Glutamatergic neuron (in vitro differentiated cells): ENCODE data around the gene DRAM1. TPM values are rescaled to one million over a fixed set of nuclear protein-coding genes. Genes with fewer than 3 reads are reported as not detected.

Experiments
- DNase-seq: peaks from one replicate; pipeline ENCODE4 v3.0.0; 2022
- H3K27ac Mint-ChIP-seq: one replicate; pipeline ENCODE4 v1.8.0; 2020; ENCODE audit warnings: mild to moderate bottlenecking, mixed read lengths, inconsistent platforms; ENCODE audit not compliant: unreplicated experiment
- H3K27me3 Mint-ChIP-seq: one replicate; pipeline ENCODE4 v1.8.0; 2020; ENCODE audit warnings: mild to moderate bottlenecking, moderate library complexity, mixed read lengths, inconsistent platforms; ENCODE audit not compliant: unreplicated experiment
- H3K36me3 Mint-ChIP-seq: one replicate; pipeline ENCODE4 v1.8.0; 2020; ENCODE audit warnings: mild to moderate bottlenecking, mixed read lengths, inconsistent platforms; ENCODE audit not compliant: unreplicated experiment
- H3K4me1 Mint-ChIP-seq: one replicate; pipeline ENCODE4 v1.8.0; 2020; ENCODE audit warnings: mild to moderate bottlenecking, low read depth, mixed read lengths, inconsistent platforms; ENCODE audit not compliant: unreplicated experiment
- H3K4me3 Mint-ChIP-seq: one replicate; pipeline ENCODE4 v1.8.0; 2020; ENCODE audit warnings: mild to moderate bottlenecking, mixed read lengths, inconsistent platforms; ENCODE audit not compliant: unreplicated experiment
- H3K9me3 Mint-ChIP-seq: one replicate; pipeline ENCODE4 v1.8.0; 2020; ENCODE audit warnings: mild to moderate bottlenecking, moderate library complexity, mixed read lengths, inconsistent platforms; ENCODE audit not compliant: unreplicated experiment
- CTCF ChIP-seq: fragments of 200-600 bp; sonication (generic); IDR thresholded peaks from one replicate; pipeline ENCODE4 v1.5.0; 2021; ENCODE audit not compliant: partially characterized antibody, unreplicated experiment
- total RNA-seq: library from RNA; stranded (reverse); fragmentation: NEBNext Ultra II Directional; extraction: Animal tissue kit (Norgen Biotek cat#: 25700); gene quantifications from one replicate; pipeline ENCODE4 v1.2.1, GENCODE V29; 2021; ENCODE audit not compliant: unreplicated experiment

Gene DRAM1
- total RNA-seq, 1 donor from 2014 or later = 0.83 TPM

DNA sequence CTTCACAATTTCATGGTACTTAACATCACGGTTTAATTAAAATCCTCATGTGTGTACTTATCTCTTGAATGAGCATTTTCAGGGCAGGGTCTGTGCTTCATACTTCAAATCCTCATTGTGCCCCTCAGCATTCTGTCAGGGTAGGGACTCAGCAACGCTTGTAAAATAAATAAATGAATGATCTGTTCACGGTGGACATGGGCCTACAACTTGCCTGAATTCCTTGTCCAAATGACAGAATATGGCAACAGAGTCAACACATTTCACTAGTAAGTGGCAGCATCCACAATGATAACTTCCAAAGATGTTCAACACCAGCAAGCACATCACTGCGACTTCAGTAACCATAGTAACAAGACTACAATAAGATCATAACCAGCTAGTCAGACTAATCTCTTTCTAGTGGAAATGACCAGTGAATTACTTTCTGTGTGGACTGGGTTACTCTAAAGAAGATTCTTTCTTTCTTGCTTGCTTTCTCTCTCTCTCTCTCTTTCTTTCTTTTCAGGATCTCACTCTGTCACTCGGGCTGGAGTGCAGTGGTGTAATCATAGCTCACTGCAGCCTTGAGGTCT, 32.2 kb upstream of the DRAM1 start:
- DNase-seq = no peak
- Mint-ChIP-seq H3K27me3 (no peaks in the 10 kb centered on the region), H3K27ac (no peak overlapping the region), H3K4me3 (no peak overlapping the region), H3K9me3 (no peaks in the 10 kb centered on the region), H3K4me1 (no peaks in the 10 kb centered on the region), H3K36me3 (no peaks in the 10 kb centered on the region)
- TF ChIP-seq CTCF = no peak

DNA sequence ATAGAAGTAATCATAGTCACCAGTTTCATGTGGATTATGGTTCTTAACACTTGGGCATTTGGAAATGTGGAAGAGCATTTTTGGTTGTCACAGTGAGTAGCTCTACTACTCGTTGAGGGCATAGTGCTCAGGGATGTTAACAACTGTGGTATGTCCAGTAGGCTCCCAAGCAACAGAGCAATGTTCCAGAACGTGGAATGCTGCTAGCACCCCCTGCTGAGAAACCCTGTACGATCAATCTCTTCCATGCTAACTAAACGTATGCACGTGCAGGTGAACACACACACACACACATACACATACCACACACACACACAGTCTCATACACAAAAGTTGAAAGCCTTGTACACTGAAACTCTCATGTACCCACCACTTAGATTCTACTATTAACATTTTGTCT, 30.1 kb upstream of the DRAM1 start:
- Mint-ChIP-seq H3K36me3 (no peaks in the 10 kb centered on the region), H3K27me3 (no peaks in the 10 kb centered on the region), H3K4me3 (no peak overlapping the region), H3K27ac (no peak overlapping the region), H3K9me3 (no peaks in the 10 kb centered on the region), H3K4me1 (no peaks in the 10 kb centered on the region)
- no peak for TF ChIP-seq CTCF
- DNase-seq = no peak

- Mint-ChIP-seq H3K4me3 (no peak overlapping the region), H3K27ac (no peak overlapping the region), H3K9me3 (no peaks in the 10 kb centered on the region), H3K4me1 (peaks cover 4% of the 10 kb centered on the region), H3K36me3 (no peaks in the 10 kb centered on the region), H3K27me3 (no peaks in the 10 kb centered on the region)
- TF ChIP-seq CTCF = no peak
- no peak for DNase-seq
Observed at GRCh38 chr12:101850199-101850598, 27.2 kb upstream of the DRAM1 start.

DNA sequence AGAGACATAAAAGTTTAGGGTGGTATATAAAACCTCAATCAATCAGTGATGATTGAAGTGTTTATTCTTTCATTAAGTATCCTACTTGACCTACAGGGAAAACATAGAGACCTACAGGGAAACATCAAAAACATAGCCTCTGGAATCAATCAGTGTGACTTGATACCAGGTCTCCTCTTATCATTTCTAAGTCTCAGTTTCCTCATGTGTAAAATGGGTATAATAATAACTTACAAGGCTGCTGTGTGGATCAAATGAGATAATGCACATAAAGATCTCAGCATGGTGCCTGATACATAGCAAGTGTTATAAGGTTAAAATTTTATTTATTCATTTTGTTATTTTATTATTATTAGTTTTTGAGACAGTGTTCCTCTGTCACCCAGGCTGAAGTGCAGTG, 24.4 kb upstream of the DRAM1 start:
- H3K4me1 Mint-ChIP-seq = peaks cover 4% of the 10 kb centered on the region
- DNase-seq = no peak
- TF ChIP-seq CTCF = no peak
- H3K9me3 Mint-ChIP-seq = no peaks in the 10 kb centered on the region
- H3K27ac Mint-ChIP-seq = no peak overlapping the region
- H3K4me3 Mint-ChIP-seq = no peak overlapping the region
- no peaks in the 10 kb centered on the region for H3K36me3 Mint-ChIP-seq
- peaks cover 2% of the 10 kb centered on the region for H3K27me3 Mint-ChIP-seq

GRCh38 chr12:101854747-101855146, 22.6 kb upstream of the DRAM1 start:
- Mint-ChIP-seq H3K36me3 (no peaks in the 10 kb centered on the region), H3K27me3 (peaks cover 2% of the 10 kb centered on the region), H3K27ac (no peak overlapping the region), H3K9me3 (no peaks in the 10 kb centered on the region), H3K4me1 (peaks cover 4% of the 10 kb centered on the region), H3K4me3 (no peak overlapping the region)
- DNase-seq = no peak
- TF ChIP-seq CTCF = no peak
